ENCODE results near the gene ADGB. TPM values are rescaled to one million over a fixed set of nuclear protein-coding genes. Genes with fewer than 3 reads are reported as not detected.
"Not testable (repeated sequence)": the region's sequence is repeated elsewhere in the genome, so short reads cannot be mapped to it uniquely, and the experiment has no call there.

ADGB gene
- total and polyA plus RNA-seq, 2 donors (not counting 1 experiment from before 2014, with no cell fraction given), result not detected

DNA sequence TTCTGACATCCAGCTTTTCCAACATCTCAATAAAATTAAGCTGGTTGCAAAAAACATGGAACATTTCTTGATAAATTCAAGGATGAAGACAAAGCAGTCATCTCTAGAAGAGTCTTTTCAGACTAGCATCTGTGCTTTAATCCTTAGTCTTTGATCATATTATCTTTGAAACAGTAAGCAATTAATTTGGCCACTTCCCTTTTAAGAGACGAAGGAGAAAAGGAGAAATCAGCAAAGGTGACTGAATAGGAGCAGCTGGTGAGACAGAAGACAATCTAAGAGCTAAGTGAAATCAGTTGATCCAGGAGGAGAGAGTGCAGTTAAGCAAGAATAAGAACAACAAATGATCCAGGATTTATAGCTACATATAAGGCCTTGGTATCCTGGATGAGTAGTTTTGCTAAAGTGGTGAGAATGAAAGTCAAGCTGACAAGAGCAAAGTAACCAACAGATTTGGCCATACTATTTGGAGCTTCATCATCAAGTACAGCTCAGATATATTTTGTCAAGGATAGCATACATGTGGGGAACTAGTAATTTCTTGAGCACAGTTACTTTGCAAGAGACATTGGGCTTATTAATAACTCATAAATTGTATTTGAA lies 215.5 kb downstream of the ADGB start:
- CTCF ChIA-PET, result no interaction called here
- H2AFZ ChIP-seq (ENCODE audit: insufficient read depth, low read depth, low read length, poor library complexity, severe bottlenecking), result no peak overlapping the region
- POLR2A ChIA-PET, result no interaction called here

DNA sequence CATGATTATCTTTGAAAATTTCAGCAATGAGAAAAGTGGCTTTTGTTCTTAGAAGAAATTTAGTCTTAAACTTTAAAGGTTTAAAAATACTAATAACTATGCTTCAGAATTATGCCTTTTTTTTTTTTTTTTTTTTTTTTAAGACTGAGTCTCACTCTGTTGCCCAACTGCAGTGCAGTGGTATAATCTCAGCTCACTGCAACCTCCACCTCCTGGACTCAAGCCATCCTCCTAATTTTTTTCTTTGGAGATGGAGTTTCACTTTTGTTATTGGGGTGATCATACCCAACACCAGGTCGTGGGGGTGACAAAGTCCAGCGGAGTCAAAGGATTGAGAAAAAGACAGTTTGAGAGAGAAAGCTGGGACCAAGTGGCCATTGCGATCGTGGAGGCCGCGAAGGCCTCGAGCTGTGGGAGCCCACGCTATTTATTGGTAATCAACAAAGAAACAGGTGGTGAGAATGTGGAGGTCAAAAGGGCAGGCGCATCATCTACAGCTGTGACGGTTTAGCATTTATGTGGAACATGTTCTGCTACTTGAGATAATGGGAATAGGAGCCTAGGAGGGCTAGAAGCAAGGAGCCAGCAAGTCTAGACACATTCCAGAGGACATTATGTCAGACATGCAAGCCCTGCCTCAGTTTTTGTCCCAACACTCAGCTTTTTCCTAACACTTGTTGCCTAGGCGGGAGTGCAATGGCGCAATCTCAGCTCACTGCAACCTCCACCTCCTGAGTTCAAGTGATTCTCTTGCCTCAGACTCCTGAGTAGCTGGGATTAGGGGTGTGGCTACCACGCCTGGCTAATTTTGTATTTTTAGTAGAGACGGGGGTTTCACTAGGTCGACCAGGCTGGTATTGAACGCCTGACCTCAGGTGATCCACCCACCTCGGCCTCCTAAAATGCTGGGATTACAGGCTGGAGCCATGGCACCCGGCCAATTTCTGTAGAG lies 217.0 kb downstream of the ADGB start:
- H3K9me3 ChIP-seq (ENCODE audit: control extremely low read depth in 1 of 3, control insufficient read depth in 2 of 3, insufficient read depth in 1 of 3, low read length in 2 of 3); H3K27me3 Mint-ChIP-seq; H3K36me3 ChIP-seq (replicated peaks in 1 of 2; ENCODE audit: control extremely low read depth in 1 of 2, control insufficient read depth in 1 of 2, extremely low read depth in 1 of 2, insufficient read depth in 2 of 2, low read length in 1 of 2); CTCF ChIA-PET; H3K4me3 Mint-ChIP-seq; H3K9ac ChIP-seq (ENCODE audit: low read length); POLR2A ChIA-PET; intact Hi-C loops (cut with micrococcal nuclease); ATAC-seq (ENCODE audit: low read depth); H3K27ac Mint-ChIP-seq; DNase-seq; H2AFZ ChIP-seq (ENCODE audit: insufficient read depth, low read depth, low read length, poor library complexity, severe bottlenecking); H3K27ac ChIP-seq (ENCODE audit: low read length in 2 of 2); H4K20me1 ChIP-seq (ENCODE audit: control insufficient read depth, insufficient read depth, low read length, poor library complexity, severe bottlenecking); H3K4me1 ChIP-seq (ENCODE audit: control insufficient read depth in 2 of 2, insufficient read depth in 2 of 2, low read length in 2 of 2); H3K9me3 Mint-ChIP-seq (ENCODE audit: insufficient read depth); H3K4me2 ChIP-seq (replicated peaks; ENCODE audit: low read depth, low read length, poor library complexity, severe bottlenecking); H3K4me3 ChIP-seq (ENCODE audit: control extremely low read depth in 1 of 5, extremely low read depth in 1 of 5, insufficient read depth in 1 of 5, low read depth in 2 of 5, low read length in 4 of 5); H3K79me2 ChIP-seq (ENCODE audit: control insufficient read depth, insufficient read depth, low read length); H3K27me3 ChIP-seq (replicated peaks in 1 of 4; ENCODE audit: control extremely low read depth in 1 of 4, control insufficient read depth in 3 of 4, insufficient read depth in 4 of 4, low read length in 3 of 4); H3K4me1 Mint-ChIP-seq: not testable (repeated sequence)
- WGBS (ENCODE audit: insufficient coverage), result 90% methylated on average over 8 of the region's 18 CpGs

More for the DNA sequence above, 215.5 kb downstream of the ADGB start:
- no peaks in the 10 kb centered on the region for H3K4me1 Mint-ChIP-seq
- ATAC-seq (ENCODE audit: low read depth), result no peak
- Histone ChIP-seq H3K9ac (ENCODE audit: low read length) (no peak overlapping the region), H3K9me3 (ENCODE audit: control extremely low read depth in 1 of 3, control insufficient read depth in 2 of 3, insufficient read depth in 1 of 3, low read length in 2 of 3) (no peaks in the 10 kb centered on the region), H3K4me1 (ENCODE audit: control insufficient read depth in 2 of 2, insufficient read depth in 2 of 2, low read length in 2 of 2) (no peaks in the 10 kb centered on the region), H3K27me3 (replicated peaks in 1 of 4; ENCODE audit: control extremely low read depth in 1 of 4, control insufficient read depth in 3 of 4, insufficient read depth in 4 of 4, low read length in 3 of 4) (no peaks in the 10 kb centered on the region), H3K4me2 (replicated peaks; ENCODE audit: low read depth, low read length, poor library complexity, severe bottlenecking) (no peak overlapping the region), H3K4me3 (ENCODE audit: control extremely low read depth in 1 of 5, extremely low read depth in 1 of 5, insufficient read depth in 1 of 5, low read depth in 2 of 5, low read length in 4 of 5) (no peak overlapping the region), H3K79me2 (ENCODE audit: control insufficient read depth, insufficient read depth, low read length) (no peaks in the 10 kb centered on the region), H3K27ac (ENCODE audit: low read length in 2 of 2) (no peak overlapping the region), H3K36me3 (replicated peaks in 1 of 2; ENCODE audit: control extremely low read depth in 1 of 2, control insufficient read depth in 1 of 2, extremely low read depth in 1 of 2, insufficient read depth in 2 of 2, low read length in 1 of 2) (no peaks in the 10 kb centered on the region), H4K20me1 (ENCODE audit: control insufficient read depth, insufficient read depth, low read length, poor library complexity, severe bottlenecking) (no peaks in the 10 kb centered on the region)
- no peaks in the 10 kb centered on the region for H3K27me3 Mint-ChIP-seq
- TF ChIP-seq, protein P1, sequence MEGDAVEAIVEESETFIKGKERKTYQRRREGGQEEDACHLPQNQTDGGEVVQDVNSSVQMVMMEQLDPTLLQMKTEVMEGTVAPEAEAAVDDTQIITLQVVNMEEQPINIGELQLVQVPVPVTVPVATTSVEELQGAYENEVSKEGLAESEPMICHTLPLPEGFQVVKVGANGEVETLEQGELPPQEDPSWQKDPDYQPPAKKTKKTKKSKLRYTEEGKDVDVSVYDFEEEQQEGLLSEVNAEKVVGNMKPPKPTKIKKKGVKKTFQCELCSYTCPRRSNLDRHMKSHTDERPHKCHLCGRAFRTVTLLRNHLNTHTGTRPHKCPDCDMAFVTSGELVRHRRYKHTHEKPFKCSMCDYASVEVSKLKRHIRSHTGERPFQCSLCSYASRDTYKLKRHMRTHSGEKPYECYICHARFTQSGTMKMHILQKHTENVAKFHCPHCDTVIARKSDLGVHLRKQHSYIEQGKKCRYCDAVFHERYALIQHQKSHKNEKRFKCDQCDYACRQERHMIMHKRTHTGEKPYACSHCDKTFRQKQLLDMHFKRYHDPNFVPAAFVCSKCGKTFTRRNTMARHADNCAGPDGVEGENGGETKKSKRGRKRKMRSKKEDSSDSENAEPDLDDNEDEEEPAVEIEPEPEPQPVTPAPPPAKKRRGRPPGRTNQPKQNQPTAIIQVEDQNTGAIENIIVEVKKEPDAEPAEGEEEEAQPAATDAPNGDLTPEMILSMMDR (IDR thresholded peaks at IDR 0.05), result no peak
- TF ChIP-seq EZH2 (IDR thresholded peaks at IDR 0.05; ENCODE audit: borderline replicate concordance, insufficient read depth, low read depth, low read length, poor library complexity, severe bottlenecking), result no peak
- no peak for DNase-seq
- no peak overlapping the region for H3K4me3 Mint-ChIP-seq
- no peaks in the 10 kb centered on the region for H3K9me3 Mint-ChIP-seq (ENCODE audit: insufficient read depth)
- H3K27ac Mint-ChIP-seq, result no peak overlapping the region
- intact Hi-C loops (cut with micrococcal nuclease), result no loop called here
- no CpG with 5 or more reads among the region's 1 CpG for WGBS (ENCODE audit: insufficient coverage)

All from B cell (primary cell).